ENCODE data around the gene BMP8A. TPM values are rescaled to one million over a fixed set of nuclear protein-coding genes. Genes with fewer than 3 reads are reported as not detected.

The BMP8A gene
- total and polyA plus RNA-seq, 2 of the 8 experiments (the other 6 are each of a cell fraction or from before 2014, with no cell fraction given): 0.38 to 0.43 TPM

DNA sequence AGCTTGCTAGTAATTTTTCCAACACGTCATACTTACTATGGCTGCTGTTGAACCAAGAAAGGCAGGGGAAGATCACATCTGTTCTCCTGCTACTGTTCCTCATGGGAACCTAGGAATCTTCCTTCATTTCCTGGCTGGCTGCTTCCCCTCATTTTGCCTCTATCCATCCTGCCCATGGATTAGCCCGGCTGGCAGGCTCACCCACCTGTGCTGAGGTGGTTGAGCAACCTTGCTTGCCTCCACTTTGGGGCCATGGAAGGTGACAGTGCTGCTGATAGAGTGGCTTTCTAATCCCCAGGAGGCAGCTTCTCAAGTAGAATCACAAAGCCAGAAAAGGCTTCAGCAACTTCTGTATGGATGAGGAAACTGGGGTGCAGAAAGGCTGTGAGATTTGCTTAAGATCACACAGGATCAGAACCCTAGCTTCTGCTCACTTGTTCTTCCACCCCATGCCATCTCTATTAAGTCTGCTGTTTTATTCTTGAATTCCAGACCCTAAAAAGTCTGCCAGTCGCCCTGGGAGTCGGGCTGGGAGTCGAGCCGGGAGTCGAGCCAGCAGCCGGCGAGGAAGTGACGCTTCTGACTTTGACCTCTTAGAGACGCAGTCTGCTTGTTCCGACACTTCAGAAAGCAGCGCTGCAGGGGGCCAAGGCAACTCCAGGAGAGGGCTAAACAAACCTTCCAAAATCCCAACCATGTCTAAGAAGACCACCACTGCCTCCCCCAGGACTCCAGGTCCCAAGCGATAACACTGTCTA lies 6.2 kb upstream of the BMP8A start (continued):
- TF ChIP-seq TAF7 (optimal IDR thresholded peaks at IDR 0.05; ENCODE audit: borderline replicate concordance, low read depth, low read length) (no peak), EP300 (IDR thresholded peaks at IDR 0.05; ENCODE audit: borderline replicate concordance in 1 of 2, low read depth in 2 of 2, low read length in 2 of 2) (no peak), BCL11A (IDR thresholded peaks at IDR 0.05; ENCODE audit: low read depth in 2 of 2, low read length in 2 of 2) (no peak), SP4 (IDR thresholded peaks at IDR 0.05; ENCODE audit: low read length) (no peak), TEAD4 (IDR thresholded peaks at IDR 0.05; ENCODE audit: low read depth, low read length) (no peak), EGR1 (IDR thresholded peaks at IDR 0.05; ENCODE audit: borderline replicate concordance, low read depth, low read length) (no peak)
- TF ChIP-seq, protein P1, sequence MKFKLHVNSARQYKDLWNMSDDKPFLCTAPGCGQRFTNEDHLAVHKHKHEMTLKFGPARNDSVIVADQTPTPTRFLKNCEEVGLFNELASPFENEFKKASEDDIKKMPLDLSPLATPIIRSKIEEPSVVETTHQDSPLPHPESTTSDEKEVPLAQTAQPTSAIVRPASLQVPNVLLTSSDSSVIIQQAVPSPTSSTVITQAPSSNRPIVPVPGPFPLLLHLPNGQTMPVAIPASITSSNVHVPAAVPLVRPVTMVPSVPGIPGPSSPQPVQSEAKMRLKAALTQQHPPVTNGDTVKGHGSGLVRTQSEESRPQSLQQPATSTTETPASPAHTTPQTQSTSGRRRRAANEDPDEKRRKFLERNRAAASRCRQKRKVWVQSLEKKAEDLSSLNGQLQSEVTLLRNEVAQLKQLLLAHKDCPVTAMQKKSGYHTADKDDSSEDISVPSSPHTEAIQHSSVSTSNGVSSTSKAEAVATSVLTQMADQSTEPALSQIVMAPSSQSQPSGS (IDR thresholded peaks at IDR 0.05; ENCODE audit: low read length): no peak

Measured in H1 (cell line).